Transverse colon (tissue), 4 donors: ENCODE measurements around the gene PLAC1. TPM values are rescaled to one million over a fixed set of nuclear protein-coding genes. Genes with fewer than 3 reads are reported as not detected.

Source experiments
- DNase-seq: peaks from one replicate; pipeline ENCODE4 v3.0.0-alpha.2; 2019
- H3K27ac ChIP-seq, 4 donors: fragments of 200-600 bp; sonication (generic); 2 replicates each; pipeline ENCODE4 v1.5.1; 2016 to 2018; ENCODE audit warnings: inconsistent platforms in 4 of 4
- H3K27me3 ChIP-seq: fragments of 200-600 bp; sonication (generic); 2 replicates; pipeline ENCODE4 v1.5.1; 2017; ENCODE audit warnings: inconsistent platforms
- H3K36me3 ChIP-seq, 4 donors: fragments of 200-600 bp; sonication (generic); 2 replicates each; pipeline ENCODE4 v1.5.1; 2017 to 2019; ENCODE audit warnings: inconsistent platforms in 4 of 4
- H3K4me1 ChIP-seq, 4 donors: fragments of 200-600 bp; sonication (generic); 2 replicates each; pipeline ENCODE4 v1.5.1; 2017 to 2020; ENCODE audit warnings: inconsistent platforms in 4 of 4
- H3K4me3 ChIP-seq, 4 donors: fragments of 200-600 bp; sonication (generic); 1 replicate in 1 of 4; 2 replicates in 3 of 4; pipeline versions ENCODE4 v1.5.1 to v1.6.1; 2017 to 2019; ENCODE audit warnings: inconsistent platforms in 4 of 4
- H3K9me3 ChIP-seq, 2 donors: fragments of 200-600 bp; sonication (generic); 2 replicates each; pipeline ENCODE4 v1.5.1; 2017 to 2019; ENCODE audit warnings: inconsistent platforms in 2 of 2
- EP300 ChIP-seq: sonication (generic); formaldehyde crosslinking; IDR thresholded peaks from one replicate; pipeline ENCODE4 v1.6.1; 2017; ENCODE audit warnings: antibody characterized with exemption, low read depth
- POLR2A ChIP-seq: fragments of 450-650 bp; IDR thresholded peaks from one replicate; pipeline ENCODE4 v1.6.1; 2016; ENCODE audit warnings: antibody characterized with exemption, mild to moderate bottlenecking, moderate library complexity
- POLR2AphosphoS5 ChIP-seq, 3 donors: sonication (generic); formaldehyde crosslinking; IDR thresholded peaks; one replicate each; pipeline ENCODE4 v1.6.1; 2016; ENCODE audit warnings: antibody characterized with exemption in 3 of 3
- WGBS, 2 donors: methylation state at CpG; one replicate each; pipeline ENCODE4 v1.1.5; 2018; ENCODE audit warnings: low coverage in 1 of 2; 5-methylcytosine and 5-hydroxymethylcytosine counted together
- in situ Hi-C, 4 donors: fragments of 200-750 bp; cut with MboI; loops; one replicate each; pipeline versions ENCODE4 v1.15.0 to v1.15.1; 2017; ENCODE audit warnings: low sequenced_read_pairs in 3 of 4, low pct_ligation_motif_present in 1 of 4, low pct_unique_long_range_greater_than_20kb in 1 of 4
- intact Hi-C: fragments of 100-400 bp; cut with DNase I; formaldehyde crosslinking; loops from one replicate; pipeline ENCODE4 v1.15.1; 2023; ENCODE audit warnings: low total_unique reads
- total RNA-seq, 4 donors: library from RNA; depleted of rRNA; stranded (reverse); fragments of >200 nt; gene quantifications; one replicate each; pipeline ENCODE4 v1.1.0, GENCODE V29; 2016
- TF ChIP-seq, protein P1 (sequence below), 5 experiments: fragments of 200-600 bp in 3 of 5; fragments of 450-650 bp in 2 of 5; sonication (generic) in 3 of 5; IDR thresholded peaks; 1 replicate in 2 of 5; 2 replicates in 3 of 5; pipeline ENCODE4 v1.5.1; 2016 to 2017; ENCODE audit warnings: antibody characterized with exemption in 5 of 5, inconsistent platforms in 3 of 5, mild to moderate bottlenecking in 2 of 5, moderate library complexity in 1 of 5

PLAC1 gene
- total RNA-seq, 4 donors from 2014 or later: 0.79 TPM; not detected in 3

GRCh38 chrX:134671294-134671693 is 13.0 kb upstream of the PLAC1 start:
- Histone ChIP-seq H3K36me3 (no peaks in the 10 kb centered on the region), H3K27me3 (no peaks in the 10 kb centered on the region), H3K9me3 (no peaks in the 10 kb centered on the region), H3K4me1 (no peaks in the 10 kb centered on the region), H3K4me3 (no peak overlapping the region), H3K27ac (no peak overlapping the region)
- WGBS, 2 donors: 65 to 89% methylated on average over 5 to 6 of the region's 6 CpGs
- in situ Hi-C loops: no loop called here
- no peak for TF ChIP-seq POLR2AphosphoS5 (IDR thresholded peaks at IDR 0.05)
- no peak for DNase-seq
- intact Hi-C loops: no loop called here

DNA sequence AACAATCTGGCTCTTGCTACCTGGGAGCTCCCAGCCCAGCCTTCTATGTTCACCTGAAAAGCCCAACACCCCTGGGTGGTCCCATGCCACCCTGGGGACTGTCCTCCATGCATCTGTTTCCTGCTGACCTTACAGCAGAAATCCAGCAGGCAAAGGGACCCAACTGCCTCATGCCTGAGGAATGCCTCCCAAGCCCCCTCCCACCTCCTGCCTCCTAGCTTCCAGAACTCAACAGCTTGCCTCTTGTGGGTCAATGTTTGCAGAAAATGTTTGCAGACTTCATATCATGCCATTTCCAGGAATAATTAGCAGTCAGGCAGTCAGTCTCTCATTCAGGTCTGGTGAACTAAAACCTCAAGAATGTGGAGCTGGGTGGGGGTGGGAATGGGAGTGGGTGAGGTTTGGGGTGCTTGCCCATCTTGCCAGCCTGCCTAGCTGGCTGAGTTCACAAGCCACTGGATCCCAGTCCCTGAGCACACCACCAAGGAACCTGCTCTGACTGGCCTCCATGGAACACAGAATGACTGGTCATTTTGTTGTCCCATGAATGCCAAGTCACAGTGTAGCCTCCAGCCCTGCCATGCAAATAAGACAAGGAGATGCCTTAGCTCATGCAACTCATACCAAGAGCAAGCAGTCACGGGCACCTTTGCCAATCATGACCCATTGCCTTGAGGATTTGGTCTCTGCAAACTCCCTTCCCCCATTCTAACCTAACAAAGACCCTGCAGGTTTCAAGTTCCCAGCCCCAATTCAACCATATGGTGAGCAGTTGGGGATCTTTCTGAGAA is 12.1 kb upstream of the PLAC1 start:
- no peaks in the 10 kb centered on the region for H3K4me1 ChIP-seq
- in situ Hi-C loops (no loop called here), intact Hi-C loops (no loop called here)
- H3K36me3 ChIP-seq: no peaks in the 10 kb centered on the region
- WGBS, 2 donors: 36% methylated on average over 1 of the region's 1 CpG; no CpG with 5 or more reads in 1 of the 2 donors
- no peak for DNase-seq
- no peaks in the 10 kb centered on the region for H3K9me3 ChIP-seq
- H3K27me3 ChIP-seq: no peaks in the 10 kb centered on the region
- no peak overlapping the region for H3K4me3 ChIP-seq
- no peak for TF ChIP-seq POLR2AphosphoS5 (IDR thresholded peaks at IDR 0.05)
- TF ChIP-seq, protein P1, sequence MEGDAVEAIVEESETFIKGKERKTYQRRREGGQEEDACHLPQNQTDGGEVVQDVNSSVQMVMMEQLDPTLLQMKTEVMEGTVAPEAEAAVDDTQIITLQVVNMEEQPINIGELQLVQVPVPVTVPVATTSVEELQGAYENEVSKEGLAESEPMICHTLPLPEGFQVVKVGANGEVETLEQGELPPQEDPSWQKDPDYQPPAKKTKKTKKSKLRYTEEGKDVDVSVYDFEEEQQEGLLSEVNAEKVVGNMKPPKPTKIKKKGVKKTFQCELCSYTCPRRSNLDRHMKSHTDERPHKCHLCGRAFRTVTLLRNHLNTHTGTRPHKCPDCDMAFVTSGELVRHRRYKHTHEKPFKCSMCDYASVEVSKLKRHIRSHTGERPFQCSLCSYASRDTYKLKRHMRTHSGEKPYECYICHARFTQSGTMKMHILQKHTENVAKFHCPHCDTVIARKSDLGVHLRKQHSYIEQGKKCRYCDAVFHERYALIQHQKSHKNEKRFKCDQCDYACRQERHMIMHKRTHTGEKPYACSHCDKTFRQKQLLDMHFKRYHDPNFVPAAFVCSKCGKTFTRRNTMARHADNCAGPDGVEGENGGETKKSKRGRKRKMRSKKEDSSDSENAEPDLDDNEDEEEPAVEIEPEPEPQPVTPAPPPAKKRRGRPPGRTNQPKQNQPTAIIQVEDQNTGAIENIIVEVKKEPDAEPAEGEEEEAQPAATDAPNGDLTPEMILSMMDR (IDR thresholded peaks at IDR 0.05): no peak
- no peak for TF ChIP-seq POLR2A
- TF ChIP-seq EP300: no peak
- H3K27ac ChIP-seq: no peak overlapping the region

DNA sequence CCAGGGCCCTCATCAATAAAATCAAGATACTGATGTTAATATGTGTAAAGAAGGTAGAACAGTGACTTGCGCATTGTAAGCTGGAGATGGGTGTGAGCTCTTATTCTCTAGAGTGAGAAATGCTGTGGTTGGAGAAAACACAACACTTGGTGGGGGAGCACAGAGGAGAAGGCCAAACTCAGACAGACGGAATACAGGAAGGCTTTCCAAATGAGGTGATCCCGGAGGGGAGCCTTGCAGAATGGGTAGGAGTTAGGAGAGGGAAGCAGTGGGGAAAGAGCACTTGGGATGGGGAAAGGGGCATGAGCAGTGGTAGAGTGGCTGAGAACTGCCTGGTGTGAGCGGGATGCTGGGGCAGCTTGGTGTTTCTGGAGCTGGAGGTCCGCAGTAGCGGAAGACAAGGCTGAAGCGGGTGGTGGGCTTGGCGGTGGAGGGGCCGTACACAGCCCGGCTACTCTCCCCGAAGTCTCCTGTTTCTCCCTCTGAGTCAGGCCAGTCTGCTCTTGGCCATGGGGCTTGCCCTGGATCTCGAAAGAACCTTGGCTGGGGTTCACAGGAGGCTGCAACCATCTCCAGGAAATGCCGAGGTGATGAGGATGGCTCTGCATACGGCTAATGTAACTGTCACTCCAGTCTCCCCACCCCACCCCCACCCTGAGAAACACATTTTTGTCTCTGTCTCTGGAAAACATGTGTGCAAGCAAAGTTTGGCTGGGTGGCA is 11.3 kb upstream of the PLAC1 start:
- in situ Hi-C loops: no loop called here
- 71 to 100% methylated on average over 1 to 14 of the region's 14 CpGs for WGBS, 2 donors
- no peak for TF ChIP-seq POLR2A
- no peak for TF ChIP-seq POLR2AphosphoS5 (IDR thresholded peaks at IDR 0.05)
- TF ChIP-seq EP300: no peak
- TF ChIP-seq, protein P1 (IDR thresholded peaks at IDR 0.05): no peak

GRCh38 chrX:134664202-134664601 is 5.9 kb upstream of the PLAC1 start:
- Histone ChIP-seq H3K9me3 (no peaks in the 10 kb centered on the region), H3K27me3 (no peaks in the 10 kb centered on the region), H3K27ac (no peak overlapping the region), H3K4me1 (no peaks in the 10 kb centered on the region), H3K4me3 (no peak overlapping the region), H3K36me3 (no peaks in the 10 kb centered on the region)
- intact Hi-C loops: no loop called here
- DNase-seq: no peak
- in situ Hi-C loops: no loop called here
- TF ChIP-seq POLR2AphosphoS5 (IDR thresholded peaks at IDR 0.05) (no peak), EP300 (no peak), POLR2A (no peak)
- TF ChIP-seq, protein P1 (IDR thresholded peaks at IDR 0.05): no peak
- 64% methylated on average over 1 of the region's 1 CpG; no CpG with 5 or more reads in 1 of the 2 donors for WGBS, 2 donors

More for the DNA sequence above, 11.3 kb upstream of the PLAC1 start:
- no peak overlapping the region for H3K4me3 ChIP-seq
- DNase-seq: peak; percentile 7
- no peaks in the 10 kb centered on the region for H3K9me3 ChIP-seq
- intact Hi-C loops: no loop called here
- no peaks in the 10 kb centered on the region for H3K36me3 ChIP-seq
- H3K27ac ChIP-seq: no peak overlapping the region
- no peaks in the 10 kb centered on the region for H3K4me1 ChIP-seq
- no peaks in the 10 kb centered on the region for H3K27me3 ChIP-seq
